Epithelial cell of proximal tubule (primary cell): ENCODE data around the gene CRELD2. TPM values are rescaled to one million over a fixed set of nuclear protein-coding genes. Genes with fewer than 3 reads are reported as not detected.

Experiments used
- DNase-seq: peaks from one replicate; pipeline ENCODE4 v3.0.0-alpha.2; 2011; ENCODE audit warnings: low read depth
- H3K4me3 ChIP-seq: 2 replicates; pipeline ENCODE4 v1.5.1; 2011; ENCODE audit warnings: low read depth, mild to moderate bottlenecking, low read length
- CTCF ChIP-seq: conservative IDR thresholded peaks from 2 replicates; pipeline ENCODE4 v1.5.1; 2012; ENCODE audit warnings: low read depth, mild to moderate bottlenecking, low read length
- total RNA-seq: library from RNA; depleted of rRNA; stranded (reverse); fragments of >200 nt; gene quantifications from 2 replicates; pipeline ENCODE4 v1.2.3, GENCODE V29; 2015

The CRELD2 gene
- total RNA-seq, 1 donor from 2014 or later, result 54.1 TPM

GRCh38 chr22:49946612-49947295 is 28.3 kb downstream of the CRELD2 start:
- H3K4me3 ChIP-seq, result no peak overlapping the region
- TF ChIP-seq CTCF, result no peak
- DNase-seq, result no peak

GRCh38 chr22:49947296-49947622 is 28.8 kb downstream of the CRELD2 start:
- no peak for TF ChIP-seq CTCF
- no peak for DNase-seq
- H3K4me3 ChIP-seq, result no peak overlapping the region

GRCh38 chr22:49948116-49948957 is 29.9 kb downstream of the CRELD2 start:
- H3K4me3 ChIP-seq, result no peak overlapping the region
- TF ChIP-seq CTCF, result no peak
- no peak for DNase-seq

- no peak overlapping the region for H3K4me3 ChIP-seq
- DNase-seq, result no peak
- TF ChIP-seq CTCF, result no peak
Measured at GRCh38 chr22:49948958-49949913, 30.8 kb downstream of the CRELD2 start.

- no peak overlapping the region for H3K4me3 ChIP-seq
- no peak for TF ChIP-seq CTCF
- DNase-seq, result no peak
Measured at GRCh38 chr22:49949914-49950292, 31.5 kb downstream of the CRELD2 start.

- DNase-seq, result no peak
- no peak overlapping the region for H3K4me3 ChIP-seq
- TF ChIP-seq CTCF, result no peak
Measured at GRCh38 chr22:49950396-49950994, 32.1 kb downstream of the CRELD2 start.
